T-helper 2 cell treated with Interferon-gamma antibody and Interleukin-4, amounts not matched to agents 5 μg/mL and 100 μg/mL, for 36 hours (primary cell): Measurements from ENCODE around the gene DTYMK.

Experiments
- DNase-seq: peaks from one replicate; pipeline ENCODE4 v3.0.0; 2021; ENCODE audit warnings: low spot score
- H3K27ac Mint-ChIP-seq: one replicate; pipeline ENCODE4 v1.8.0; 2021; ENCODE audit warnings: mild to moderate bottlenecking, mixed read lengths
- H3K27me3 Mint-ChIP-seq: one replicate; pipeline ENCODE4 v1.8.0; 2021; ENCODE audit warnings: low read depth, mixed read lengths
- H3K36me3 Mint-ChIP-seq: one replicate; pipeline ENCODE4 v1.8.0; 2021; ENCODE audit warnings: low read depth, mixed read lengths
- H3K4me1 Mint-ChIP-seq: one replicate; pipeline ENCODE4 v1.8.0; 2021; ENCODE audit warnings: low read depth, mixed read lengths
- H3K4me3 Mint-ChIP-seq: one replicate; pipeline ENCODE4 v1.8.0; 2022; ENCODE audit warnings: mild to moderate bottlenecking, moderate library complexity, mixed read lengths
- H3K9me3 Mint-ChIP-seq: one replicate; pipeline ENCODE4 v1.8.0; 2021; ENCODE audit warnings: mixed read lengths

DTYMK gene

GRCh38 chr2:241724259-241724974 lies 37.8 kb upstream of the DTYMK start:
- Mint-ChIP-seq H3K36me3 (peaks cover 44% of the 10 kb centered on the region), H3K27me3 (no peaks in the 10 kb centered on the region)

GRCh38 chr2:241722896-241723454 lies 36.4 kb upstream of the DTYMK start:
- H3K9me3 Mint-ChIP-seq: peaks cover 3% of the 10 kb centered on the region
- H3K36me3 Mint-ChIP-seq: peaks cover 48% of the 10 kb centered on the region
- H3K27ac Mint-ChIP-seq: no peak overlapping the region
- no peak overlapping the region for H3K4me3 Mint-ChIP-seq
- H3K4me1 Mint-ChIP-seq: no peaks in the 10 kb centered on the region
- DNase-seq: no peak
- H3K27me3 Mint-ChIP-seq: no peaks in the 10 kb centered on the region

More at GRCh38 chr2:241724259-241724974, 37.8 kb upstream of the DTYMK start:
- DNase-seq: no peak
- H3K27ac Mint-ChIP-seq: no peak overlapping the region
- no peak overlapping the region for H3K4me3 Mint-ChIP-seq
- H3K9me3 Mint-ChIP-seq: peaks cover 3% of the 10 kb centered on the region
- H3K4me1 Mint-ChIP-seq: no peaks in the 10 kb centered on the region

DNA sequence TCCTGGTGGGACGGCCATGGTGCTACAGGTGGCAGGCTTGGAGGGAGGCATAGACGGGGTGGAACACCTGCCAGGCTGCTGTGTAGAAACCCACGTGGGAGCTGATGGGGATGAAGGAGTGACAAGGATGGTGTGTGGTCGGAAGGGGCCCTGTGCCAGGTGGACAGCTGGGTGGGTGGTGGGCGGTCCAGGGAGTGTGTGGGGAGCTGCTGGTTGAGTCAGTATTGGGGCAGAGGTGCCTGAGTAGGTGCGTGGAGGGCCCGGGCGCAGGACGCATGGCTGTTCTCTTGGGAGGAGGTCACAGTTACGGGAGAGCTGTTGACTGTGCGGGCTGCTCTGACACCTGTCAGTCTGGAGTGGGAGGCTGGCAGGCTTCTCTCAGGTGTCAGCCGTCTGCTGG lies 35.2 kb upstream of the DTYMK start:
- H3K27ac Mint-ChIP-seq: no peak overlapping the region
- H3K4me1 Mint-ChIP-seq: no peaks in the 10 kb centered on the region
- H3K9me3 Mint-ChIP-seq: peaks cover 3% of the 10 kb centered on the region
- H3K36me3 Mint-ChIP-seq: peaks cover 53% of the 10 kb centered on the region
- no peak for DNase-seq
- no peaks in the 10 kb centered on the region for H3K27me3 Mint-ChIP-seq
- H3K4me3 Mint-ChIP-seq: no peak overlapping the region

GRCh38 chr2:241720560-241720959 lies 33.9 kb upstream of the DTYMK start:
- no peaks in the 10 kb centered on the region for H3K27me3 Mint-ChIP-seq
- H3K9me3 Mint-ChIP-seq: peaks cover 3% of the 10 kb centered on the region
- H3K36me3 Mint-ChIP-seq: peaks cover 55% of the 10 kb centered on the region
- no peaks in the 10 kb centered on the region for H3K4me1 Mint-ChIP-seq
- no peak for DNase-seq
- H3K27ac Mint-ChIP-seq: no peak overlapping the region
- H3K4me3 Mint-ChIP-seq: no peak overlapping the region

DNA sequence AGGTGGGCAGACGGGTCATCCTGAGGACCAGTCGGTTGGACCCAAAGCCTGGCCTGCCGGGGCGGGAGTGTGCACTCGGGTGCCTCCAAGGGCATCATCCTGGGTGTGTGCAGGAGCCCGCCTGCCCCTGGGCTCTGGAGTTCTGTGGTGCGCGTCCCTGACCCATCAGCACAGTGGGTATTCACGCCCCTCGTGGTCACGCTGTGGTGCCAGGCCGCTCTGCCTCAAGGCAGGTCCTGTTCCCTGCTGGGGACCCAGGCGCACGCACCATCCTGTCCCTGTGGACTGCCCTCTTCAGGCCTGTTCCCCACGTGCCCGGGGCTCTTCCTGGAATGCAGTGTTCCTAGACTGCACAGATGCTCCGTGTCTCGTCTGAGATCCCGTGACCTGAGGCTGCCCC lies 33.5 kb upstream of the DTYMK start:
- Mint-ChIP-seq H3K36me3 (peaks cover 54% of the 10 kb centered on the region), H3K27ac (no peak overlapping the region), H3K9me3 (peaks cover 3% of the 10 kb centered on the region), H3K4me3 (no peak overlapping the region), H3K4me1 (no peaks in the 10 kb centered on the region), H3K27me3 (no peaks in the 10 kb centered on the region)
- no peak for DNase-seq

- Mint-ChIP-seq H3K27ac (no peak overlapping the region), H3K4me3 (no peak overlapping the region), H3K36me3 (peaks cover 57% of the 10 kb centered on the region), H3K4me1 (no peaks in the 10 kb centered on the region), H3K27me3 (no peaks in the 10 kb centered on the region), H3K9me3 (peaks cover 3% of the 10 kb centered on the region)
- DNase-seq: no peak
These were observed 32.5 kb upstream of the DTYMK start for GRCh38 chr2:241719093-241719492.

DNA sequence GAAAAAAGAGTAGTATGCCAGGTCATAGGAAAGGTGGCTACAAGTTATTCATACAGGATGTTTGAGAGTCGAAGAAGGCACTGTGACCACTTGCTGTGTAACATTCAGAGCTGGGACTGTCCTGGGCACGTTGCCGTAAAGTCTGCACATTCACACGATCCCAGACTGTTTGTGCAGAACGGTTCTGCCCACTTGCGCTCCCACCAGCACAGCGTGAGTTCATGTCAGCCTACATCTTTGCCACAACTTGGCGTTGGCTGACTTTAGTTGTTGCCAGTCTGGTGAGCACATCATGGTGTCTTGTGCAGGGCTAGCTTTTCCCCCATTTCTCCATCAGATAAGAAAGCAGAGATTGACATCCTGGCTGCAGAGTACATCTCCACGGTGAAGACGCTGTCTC lies 22.3 kb upstream of the DTYMK start:
- Mint-ChIP-seq H3K36me3 (peaks cover 54% of the 10 kb centered on the region), H3K4me3 (no peak overlapping the region), H3K9me3 (peaks cover 13% of the 10 kb centered on the region), H3K4me1 (no peaks in the 10 kb centered on the region), H3K27me3 (no peaks in the 10 kb centered on the region), H3K27ac (no peak overlapping the region)
- DNase-seq: no peak

GRCh38 chr2:241706537-241706936 lies 19.9 kb upstream of the DTYMK start:
- Mint-ChIP-seq H3K4me3 (no peak overlapping the region), H3K27me3 (no peaks in the 10 kb centered on the region), H3K36me3 (peaks cover 50% of the 10 kb centered on the region), H3K9me3 (peaks cover 13% of the 10 kb centered on the region), H3K4me1 (peaks cover 7% of the 10 kb centered on the region), H3K27ac (no peak overlapping the region)
- no peak for DNase-seq

DNA sequence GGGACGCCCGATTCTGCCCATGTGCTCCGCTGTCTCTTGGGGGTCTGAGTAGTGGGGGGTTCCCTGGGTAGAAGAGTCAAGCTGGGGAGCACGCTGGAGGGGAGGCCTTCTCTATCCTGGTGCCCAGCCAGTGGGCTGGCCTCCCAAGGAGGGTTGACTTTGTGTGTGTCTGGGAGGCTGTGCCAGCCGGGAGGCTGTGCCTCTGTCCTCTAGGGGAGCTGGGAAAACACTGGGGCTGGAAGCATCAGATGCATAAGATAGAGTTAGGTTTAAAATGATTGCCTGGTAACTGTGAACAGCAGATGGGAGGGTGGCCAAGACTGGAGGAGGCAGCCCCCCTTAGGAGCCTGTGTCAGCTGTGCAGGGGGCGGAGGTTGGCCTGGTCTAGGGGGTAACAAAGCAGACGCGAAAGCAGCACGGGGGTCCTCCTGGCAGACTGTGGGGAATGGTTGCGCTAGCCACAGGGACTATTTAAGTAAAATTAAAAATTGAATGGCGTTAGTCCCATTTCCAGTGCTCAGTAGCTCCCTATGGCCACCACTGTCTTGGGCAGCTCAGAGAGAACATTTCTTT lies 16.5 kb upstream of the DTYMK start:
- H3K36me3 Mint-ChIP-seq: peaks cover 33% of the 10 kb centered on the region
- peaks cover 9% of the 10 kb centered on the region for H3K4me1 Mint-ChIP-seq
- H3K27me3 Mint-ChIP-seq: no peaks in the 10 kb centered on the region
- H3K27ac Mint-ChIP-seq: peak overlapping the region; percentile 71
- peaks cover 13% of the 10 kb centered on the region for H3K9me3 Mint-ChIP-seq
- peak overlapping the region; percentile 87 for H3K4me3 Mint-ChIP-seq
- no peak for DNase-seq

GRCh38 chr2:241702155-241703031 lies 15.8 kb upstream of the DTYMK start:
- H3K4me1 Mint-ChIP-seq: peaks cover 9% of the 10 kb centered on the region
- H3K9me3 Mint-ChIP-seq: peaks cover 13% of the 10 kb centered on the region
- H3K36me3 Mint-ChIP-seq: peaks cover 32% of the 10 kb centered on the region
- no peaks in the 10 kb centered on the region for H3K27me3 Mint-ChIP-seq
- peak overlapping the region; percentile 87 for H3K4me3 Mint-ChIP-seq
- H3K27ac Mint-ChIP-seq: peak overlapping the region; percentile 71
- peak; percentile 87 for DNase-seq

DNA sequence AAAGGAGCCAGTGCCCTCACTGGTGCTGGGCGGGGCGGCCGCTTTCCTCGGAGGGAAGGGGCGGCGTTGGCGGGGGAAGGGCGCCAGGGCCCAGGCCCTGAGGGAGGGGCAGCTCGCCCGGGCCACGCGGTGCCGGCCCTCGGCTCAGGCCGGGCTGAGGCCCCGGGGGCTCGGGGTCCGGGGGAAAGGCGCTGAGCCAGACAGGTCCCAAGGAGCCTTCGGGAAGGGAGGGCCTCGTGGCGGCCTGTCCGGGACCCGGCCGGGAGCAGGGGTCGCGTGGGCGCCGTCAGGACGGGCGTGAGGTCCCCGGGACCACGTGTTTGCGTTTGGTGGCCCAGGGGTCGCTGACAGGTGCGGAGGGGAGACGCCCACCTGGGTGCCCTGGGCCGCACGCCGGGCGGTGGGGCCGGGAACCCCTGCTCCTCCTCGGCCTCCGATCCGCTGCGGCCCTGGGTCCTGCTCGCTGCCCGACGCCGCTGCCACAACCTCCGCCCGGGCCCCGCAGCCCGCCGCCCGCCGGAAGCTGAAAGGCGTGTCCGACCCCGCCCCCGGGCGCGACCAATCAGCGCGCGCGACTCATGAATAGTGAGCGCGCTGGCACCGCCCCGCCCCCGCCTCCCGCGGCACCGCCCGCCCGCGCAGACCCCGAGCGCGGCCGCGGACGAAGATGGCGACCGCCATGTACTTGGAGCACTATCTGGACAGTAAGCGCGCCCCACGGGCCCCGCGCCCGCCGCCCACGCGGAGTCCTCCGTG lies 15.0 kb upstream of the DTYMK start, which contains the start of gene ING5:
TSS of gene ING5 (plus strand) at position 641 of the 756 bp plus-strand sequence. CDS start at position 668, 27 bp downstream.
- peaks cover 9% of the 10 kb centered on the region for H3K4me1 Mint-ChIP-seq

DNA sequence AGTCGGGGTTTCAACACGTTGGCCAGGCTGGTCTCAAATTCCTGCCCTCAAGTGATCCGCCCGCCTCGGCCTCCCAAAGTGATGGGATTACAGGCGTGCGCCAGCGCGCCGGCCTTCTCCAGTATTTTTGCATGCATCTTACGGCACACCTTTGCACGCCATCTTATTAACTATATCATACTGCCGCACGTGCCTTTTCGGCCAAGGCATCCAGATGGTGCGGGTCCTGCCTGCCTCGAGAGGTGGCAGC lies 14.5 kb upstream of the DTYMK start:
- Mint-ChIP-seq H3K27me3 (no peaks in the 10 kb centered on the region), H3K4me3 (peak overlapping the region; percentile 89), H3K36me3 (peaks cover 21% of the 10 kb centered on the region), H3K27ac (peak overlapping the region; percentile 95), H3K9me3 (peaks cover 6% of the 10 kb centered on the region), H3K4me1 (peaks cover 9% of the 10 kb centered on the region)
- no peak for DNase-seq

More for the DNA sequence above, 15.0 kb upstream of the DTYMK start, which contains the start of gene ING5:
- peak; percentile 97 for DNase-seq
- H3K4me3 Mint-ChIP-seq: peak within 1 kb of the TSS; percentile 89
- H3K9me3 Mint-ChIP-seq: peaks cover 10% of the 10 kb centered on the region
- H3K27me3 Mint-ChIP-seq: no peaks in the 10 kb centered on the region
- H3K36me3 Mint-ChIP-seq: peaks cover 24% of the 10 kb centered on the region
- peak within 1 kb of the TSS; percentile 95 for H3K27ac Mint-ChIP-seq

- no peak for DNase-seq
- Mint-ChIP-seq H3K4me3 (no peak overlapping the region), H3K27ac (no peak overlapping the region), H3K9me3 (no peaks in the 10 kb centered on the region), H3K4me1 (no peaks in the 10 kb centered on the region), H3K36me3 (peaks cover 10% of the 10 kb centered on the region), H3K27me3 (no peaks in the 10 kb centered on the region)
These were observed 9.0 kb upstream of the DTYMK start for GRCh38 chr2:241695651-241696050.
